Small intestine (tissue), 7 donors: ENCODE results near the gene ARHGAP10. TPM values are rescaled to one million over a fixed set of nuclear protein-coding genes. Genes with fewer than 3 reads are reported as not detected.
"Not testable (repeated sequence)": the region's sequence is repeated elsewhere in the genome, so short reads cannot be mapped to it uniquely, and the experiment has no call there.

Experiments
- DNase-seq, 2 donors: peaks; one replicate each; pipeline versions ENCODE4 v3.0.0 to v3.0.0-alpha.2; 2013
- FAIRE-seq: peaks from 2 replicates; lab custom pipeline; 2012; peaks lifted over from hg19 to GRCh38; lab: Jason Lieb, UNC
- H3K27ac ChIP-seq, 3 donors: one replicate each; pipeline ENCODE4 v1.5.1; 2013; ENCODE audit warnings: low read length in 2 of 3, mild to moderate bottlenecking in 2 of 3, control low read depth in 1 of 3, inconsistent platforms in 1 of 3, low read depth in 1 of 3, moderate library complexity in 1 of 3
- H3K27me3 ChIP-seq, 3 donors: one replicate each; pipeline ENCODE4 v1.6.1; 2013; ENCODE audit warnings: low read length in 3 of 3, inconsistent platforms in 1 of 3; ENCODE audit not compliant: control insufficient read depth in 3 of 3, insufficient read depth in 3 of 3
- H3K36me3 ChIP-seq, 3 donors: one replicate each; pipeline ENCODE4 v1.6.1; 2013; ENCODE audit warnings: low read length in 3 of 3, inconsistent platforms in 1 of 3, low read depth in 1 of 3, mild to moderate bottlenecking in 1 of 3, moderate library complexity in 1 of 3; ENCODE audit not compliant: control insufficient read depth in 3 of 3, insufficient read depth in 2 of 3
- H3K4me1 ChIP-seq, 3 donors: one replicate each; pipeline ENCODE4 v1.6.1; 2013; ENCODE audit warnings: low read length in 2 of 3, inconsistent platforms in 1 of 3, low read depth in 1 of 3, mild to moderate bottlenecking in 1 of 3, moderate library complexity in 1 of 3; ENCODE audit not compliant: control insufficient read depth in 3 of 3, insufficient read depth in 2 of 3
- H3K4me3 ChIP-seq, 3 donors: one replicate each; pipeline ENCODE4 v1.5.1; 2013; ENCODE audit warnings: low read length in 3 of 3, control low read depth in 1 of 3, inconsistent platforms in 1 of 3, low read depth in 1 of 3, mild to moderate bottlenecking in 1 of 3, moderate library complexity in 1 of 3
- H3K9me3 ChIP-seq, 2 donors: one replicate each; pipeline ENCODE4 v1.6.1; 2013; ENCODE audit warnings: low read depth in 1 of 2, low read length in 1 of 2; ENCODE audit not compliant: control insufficient read depth in 2 of 2, insufficient read depth in 1 of 2
- WGBS, 3 donors: extraction: QIAGEN DNeasy Blood & Tissue Kit; methylation state at CpG; one replicate each; pipeline ENCODE4 v1.1.7; 2013; 5-methylcytosine and 5-hydroxymethylcytosine counted together
- polyA plus RNA-seq, 4 donors: library from polyadenylated mRNA; stranded (reverse) in 3 of 4; unstranded in 1 of 4; fragments of 200-250 nt in 3 of 4; fragments of 120-200 nt in 1 of 4; gene quantifications; one replicate each; pipeline versions ENCODE4 v1.2.1 to v1.2.3, GENCODE V29; 2013
- donor health status: healthy with polysubstance abuse.
- donor health status: control.
- donor health status: control.
- donor health status: Bipolar disorder and iron deficiency.
- donor health status: healthy.

ARHGAP10 gene
- polyA plus RNA-seq, 4 donors: 3.4 to 13.2 (median 6.7) TPM

- Histone ChIP-seq H3K36me3 (peaks cover 0 to 4% (median 0%) of the 10 kb centered on the region in 3 donors), H3K9me3 (no peaks in the 10 kb centered on the region), H3K27me3 (no peaks in the 10 kb centered on the region), H3K4me3 (no peak overlapping the region), H3K4me1 (no peaks in the 10 kb centered on the region), H3K27ac (no peak overlapping the region)
- DNase-seq: peak in 1 of 2 donors; percentile 28
- 11 to 58% (median 34%) methylated on average over 3 of the region's 3 CpGs for WGBS, 3 donors
- no peak for FAIRE-seq
Measured at GRCh38 chr4:147910315-147910714, 178.4 kb downstream of the ARHGAP10 start.

- H3K9me3 ChIP-seq, FAIRE-seq, H3K4me3 ChIP-seq, H3K4me1 ChIP-seq, DNase-seq, H3K27ac ChIP-seq, H3K36me3 ChIP-seq, H3K27me3 ChIP-seq: not testable (repeated sequence)
- whole genome bisulfite sequencing, 3 donors: 98 to 100% (median 100%) methylated on average over 2 of the region's 2 CpGs
Measured at GRCh38 chr4:147912106-147912505, 180.2 kb downstream of the ARHGAP10 start.

GRCh38 chr4:147913137-147913536 is 181.2 kb downstream of the ARHGAP10 start:
- no peak overlapping the region for H3K27ac ChIP-seq
- no peaks in the 10 kb centered on the region for H3K9me3 ChIP-seq
- 82 to 88% (median 86%) methylated on average over 2 of the region's 2 CpGs for WGBS, 3 donors
- peaks cover 0 to 4% (median 0%) of the 10 kb centered on the region in 3 donors for H3K36me3 ChIP-seq
- FAIRE-seq (no peak), DNase-seq (no peak)
- H3K4me1 ChIP-seq: no peaks in the 10 kb centered on the region
- no peaks in the 10 kb centered on the region for H3K27me3 ChIP-seq
- H3K4me3 ChIP-seq: no peak overlapping the region

GRCh38 chr4:147916351-147916750 is 184.5 kb downstream of the ARHGAP10 start:
- Histone ChIP-seq H3K9me3 (no peaks in the 10 kb centered on the region), H3K27ac (no peak overlapping the region), H3K27me3 (no peaks in the 10 kb centered on the region), H3K4me3 (no peak overlapping the region), H3K36me3 (peaks cover 0 to 4% (median 0%) of the 10 kb centered on the region in 3 donors), H3K4me1 (no peaks in the 10 kb centered on the region)
- no peak for FAIRE-seq
- 71 to 77% (median 74%) methylated on average over 4 of the region's 4 CpGs for WGBS, 3 donors
- no peak for DNase-seq

GRCh38 chr4:147923381-147923780 is 191.5 kb downstream of the ARHGAP10 start:
- FAIRE-seq (no peak), DNase-seq (no peak)
- Histone ChIP-seq H3K4me1 (no peaks in the 10 kb centered on the region), H3K27ac (no peak overlapping the region), H3K36me3 (no peaks in the 10 kb centered on the region), H3K4me3 (no peak overlapping the region), H3K9me3 (no peaks in the 10 kb centered on the region), H3K27me3 (no peaks in the 10 kb centered on the region)
- 86 to 91% (median 91%) methylated on average over 2 of the region's 2 CpGs for WGBS, 3 donors

GRCh38 chr4:147923854-147924253 is 192.0 kb downstream of the ARHGAP10 start:
- H3K4me3 ChIP-seq: no peak overlapping the region
- no peaks in the 10 kb centered on the region for H3K4me1 ChIP-seq
- no peaks in the 10 kb centered on the region for H3K36me3 ChIP-seq
- H3K27me3 ChIP-seq: no peaks in the 10 kb centered on the region
- no peak overlapping the region for H3K27ac ChIP-seq
- DNase-seq (no peak), FAIRE-seq (no peak)
- no peaks in the 10 kb centered on the region for H3K9me3 ChIP-seq
- WGBS, 3 donors: 73 to 91% (median 76%) methylated on average over 4 of the region's 4 CpGs

- no peak for FAIRE-seq
Measured at GRCh38 chr4:147924604-147925412, 192.9 kb downstream of the ARHGAP10 start.

GRCh38 chr4:147927377-147928137 is 195.7 kb downstream of the ARHGAP10 start:
- Histone ChIP-seq H3K4me1 (no peaks in the 10 kb centered on the region), H3K36me3 (no peaks in the 10 kb centered on the region), H3K27me3 (no peaks in the 10 kb centered on the region), H3K9me3 (no peaks in the 10 kb centered on the region), H3K27ac (no peak overlapping the region), H3K4me3 (no peak overlapping the region)
- DNase-seq (no peak), FAIRE-seq (no peak)
- 84 to 92% (median 87%) methylated on average over 11 of the region's 11 CpGs for WGBS, 3 donors

More at GRCh38 chr4:147924604-147925412, 192.9 kb downstream of the ARHGAP10 start:
- Histone ChIP-seq H3K9me3 (no peaks in the 10 kb centered on the region), H3K36me3 (no peaks in the 10 kb centered on the region), H3K27me3 (no peaks in the 10 kb centered on the region), H3K4me3 (no peak overlapping the region), H3K27ac (no peak overlapping the region), H3K4me1 (no peaks in the 10 kb centered on the region)
- DNase-seq: peak; percentile 36 to 40
- WGBS, 3 donors: 16 to 35% (median 29%) methylated on average over 3 of the region's 3 CpGs
